ENCODE results near the gene SH3RF3. TPM values are rescaled to one million over a fixed set of nuclear protein-coding genes. Genes with fewer than 3 reads are reported as not detected.

The SH3RF3 gene
- total RNA-seq, 2 donors from 2014 or later, result 37.4 to 61.7 TPM

- TF ChIP-seq, protein P1, sequence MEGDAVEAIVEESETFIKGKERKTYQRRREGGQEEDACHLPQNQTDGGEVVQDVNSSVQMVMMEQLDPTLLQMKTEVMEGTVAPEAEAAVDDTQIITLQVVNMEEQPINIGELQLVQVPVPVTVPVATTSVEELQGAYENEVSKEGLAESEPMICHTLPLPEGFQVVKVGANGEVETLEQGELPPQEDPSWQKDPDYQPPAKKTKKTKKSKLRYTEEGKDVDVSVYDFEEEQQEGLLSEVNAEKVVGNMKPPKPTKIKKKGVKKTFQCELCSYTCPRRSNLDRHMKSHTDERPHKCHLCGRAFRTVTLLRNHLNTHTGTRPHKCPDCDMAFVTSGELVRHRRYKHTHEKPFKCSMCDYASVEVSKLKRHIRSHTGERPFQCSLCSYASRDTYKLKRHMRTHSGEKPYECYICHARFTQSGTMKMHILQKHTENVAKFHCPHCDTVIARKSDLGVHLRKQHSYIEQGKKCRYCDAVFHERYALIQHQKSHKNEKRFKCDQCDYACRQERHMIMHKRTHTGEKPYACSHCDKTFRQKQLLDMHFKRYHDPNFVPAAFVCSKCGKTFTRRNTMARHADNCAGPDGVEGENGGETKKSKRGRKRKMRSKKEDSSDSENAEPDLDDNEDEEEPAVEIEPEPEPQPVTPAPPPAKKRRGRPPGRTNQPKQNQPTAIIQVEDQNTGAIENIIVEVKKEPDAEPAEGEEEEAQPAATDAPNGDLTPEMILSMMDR (IDR thresholded peaks at IDR 0.05), result no peak
- ATAC-seq (ENCODE audit: insufficient number of reproducible peaks, low FRiP score, low read depth) (no peak), DNase-seq (ENCODE audit: low spot score) (no peak)
- Histone ChIP-seq H3K27me3 (replicated peaks; ENCODE audit: insufficient read depth) (no peaks in the 10 kb centered on the region), H3K9me3 (no peaks in the 10 kb centered on the region), H3K27ac (no peak overlapping the region), H3K4me1 (ENCODE audit: control insufficient read depth in 1 of 2, low read depth in 2 of 2) (peaks cover 11 to 16% of the 10 kb centered on the region in 2 donors), H3K36me3 (peaks cover 12% of the 10 kb centered on the region), H3K4me3 (no peak overlapping the region)
These were observed 249.0 kb downstream of the SH3RF3 start for GRCh38 chr2:109377976-109378375.

DNA sequence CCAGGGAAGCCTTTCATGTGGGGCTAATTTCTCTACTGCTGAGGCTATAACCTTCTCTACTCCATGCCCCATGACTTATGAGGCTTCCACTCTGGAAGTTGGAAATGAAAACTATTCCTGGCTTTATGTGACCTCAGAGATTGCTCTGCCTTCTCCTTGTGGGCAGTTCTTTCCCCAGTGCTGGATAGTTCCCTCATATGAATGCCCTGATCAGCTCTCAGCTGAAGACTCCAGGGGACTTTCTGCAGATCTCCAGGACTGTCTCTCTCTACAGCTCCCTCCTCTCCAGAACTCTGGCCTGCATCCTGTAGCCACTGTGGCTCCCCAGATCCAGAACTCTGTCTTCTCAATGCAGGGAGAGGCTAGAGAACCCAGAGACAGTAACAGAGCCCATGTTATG lies 249.7 kb downstream of the SH3RF3 start:
- no peak overlapping the region for H3K4me3 ChIP-seq
- peaks cover 18 to 23% of the 10 kb centered on the region in 2 donors for H3K4me1 ChIP-seq (ENCODE audit: control insufficient read depth in 1 of 2, low read depth in 2 of 2)
- ATAC-seq (ENCODE audit: insufficient number of reproducible peaks, low FRiP score, low read depth) (no peak), DNase-seq (ENCODE audit: low spot score) (no peak)
- peaks cover 10% of the 10 kb centered on the region for H3K36me3 ChIP-seq
- no peaks in the 10 kb centered on the region for H3K9me3 ChIP-seq
- no peaks in the 10 kb centered on the region for H3K27me3 ChIP-seq (replicated peaks; ENCODE audit: insufficient read depth)
- TF ChIP-seq, protein P1 (IDR thresholded peaks at IDR 0.05), result no peak
- no peak overlapping the region for H3K27ac ChIP-seq

- peaks cover 20 to 31% of the 10 kb centered on the region in 2 donors for H3K4me1 ChIP-seq (ENCODE audit: control insufficient read depth in 1 of 2, low read depth in 2 of 2)
- H3K27ac ChIP-seq, result no peak overlapping the region
- ATAC-seq (ENCODE audit: insufficient number of reproducible peaks, low FRiP score, low read depth) (no peak), DNase-seq (ENCODE audit: low spot score) (no peak)
- H3K27me3 ChIP-seq (replicated peaks; ENCODE audit: insufficient read depth), result no peaks in the 10 kb centered on the region
- peaks cover 5% of the 10 kb centered on the region for H3K36me3 ChIP-seq
- no peaks in the 10 kb centered on the region for H3K9me3 ChIP-seq
- TF ChIP-seq, protein P1 (IDR thresholded peaks at IDR 0.05), result no peak
- H3K4me3 ChIP-seq, result no peak overlapping the region
These were observed 250.5 kb downstream of the SH3RF3 start for GRCh38 chr2:109379507-109379906.

GRCh38 chr2:109380502-109381326 lies 251.7 kb downstream of the SH3RF3 start:
- no peaks in the 10 kb centered on the region for H3K9me3 ChIP-seq
- H3K36me3 ChIP-seq, result no peaks in the 10 kb centered on the region
- H3K4me1 ChIP-seq (ENCODE audit: control insufficient read depth in 1 of 2, low read depth in 2 of 2), result peaks cover 20 to 38% of the 10 kb centered on the region in 2 donors
- ATAC-seq (ENCODE audit: insufficient number of reproducible peaks, low FRiP score, low read depth), result no peak
- no peak overlapping the region for H3K4me3 ChIP-seq
- no peak for DNase-seq (ENCODE audit: low spot score)
- TF ChIP-seq, protein P1 (IDR thresholded peaks at IDR 0.05), result no peak
- H3K27me3 ChIP-seq (replicated peaks; ENCODE audit: insufficient read depth), result no peaks in the 10 kb centered on the region
- no peak overlapping the region for H3K27ac ChIP-seq

- no peaks in the 10 kb centered on the region for H3K9me3 ChIP-seq
- H3K27ac ChIP-seq, result no peak overlapping the region
- no peaks in the 10 kb centered on the region for H3K36me3 ChIP-seq
- no peak overlapping the region for H3K4me3 ChIP-seq
- TF ChIP-seq, protein P1 (IDR thresholded peaks at IDR 0.05), result no peak
- no peaks in the 10 kb centered on the region for H3K27me3 ChIP-seq (replicated peaks; ENCODE audit: insufficient read depth)
- DNase-seq (ENCODE audit: low spot score) (no peak), ATAC-seq (ENCODE audit: insufficient number of reproducible peaks, low FRiP score, low read depth) (no peak)
- H3K4me1 ChIP-seq (ENCODE audit: control insufficient read depth in 1 of 2, low read depth in 2 of 2), result peaks cover 18 to 34% of the 10 kb centered on the region in 2 donors
These were observed 252.4 kb downstream of the SH3RF3 start for GRCh38 chr2:109381327-109381820.

All from thoracic aorta (tissue), 2 donors.